ENCODE data around the gene PRR7. TPM values are rescaled to one million over a fixed set of nuclear protein-coding genes. Genes with fewer than 3 reads are reported as not detected.

Gene PRR7
- total and polyA plus RNA-seq, 2 of the 13 experiments (the other 11 are each of a cell fraction or from before 2014, with no cell fraction given) = 4.8 to 5.0 TPM

DNA sequence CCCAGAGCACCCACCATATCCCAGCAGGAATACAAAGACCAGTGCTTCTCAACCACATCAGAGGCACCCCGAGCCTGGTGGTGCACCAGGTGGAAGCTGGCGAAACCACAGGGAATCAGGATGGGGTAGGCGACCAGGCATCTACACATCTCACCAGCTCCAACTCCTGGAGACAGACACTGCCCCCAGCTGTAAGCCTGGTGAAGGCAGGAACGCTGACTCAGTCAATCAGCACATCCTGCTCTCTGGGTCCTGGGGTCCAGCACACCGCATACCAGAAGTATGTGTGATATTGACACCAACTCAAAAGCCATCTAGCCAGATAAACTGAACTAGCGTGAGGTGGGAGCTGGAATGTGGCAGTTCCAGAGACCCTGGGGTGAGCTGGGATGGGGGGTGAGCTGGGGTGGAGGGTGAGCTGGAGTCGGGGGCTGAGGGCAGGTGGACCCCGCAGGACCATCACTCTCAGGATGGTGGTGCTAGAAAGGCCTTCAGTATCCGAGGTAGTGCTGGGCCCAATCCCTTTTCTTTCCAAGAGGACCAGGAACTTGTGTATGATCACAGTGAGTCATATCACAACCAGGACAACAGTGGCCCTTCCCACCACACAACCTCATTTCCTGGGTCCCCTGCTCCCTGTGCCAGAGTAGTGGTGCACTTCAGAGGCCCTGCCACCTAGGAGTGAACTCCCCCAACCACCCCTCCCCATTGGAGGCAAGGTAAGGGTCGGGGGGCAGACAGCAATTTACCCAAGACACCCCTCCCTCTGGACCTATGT is 24.3 kb downstream of the PRR7 start (continued):
- TF ChIP-seq, protein P1, sequence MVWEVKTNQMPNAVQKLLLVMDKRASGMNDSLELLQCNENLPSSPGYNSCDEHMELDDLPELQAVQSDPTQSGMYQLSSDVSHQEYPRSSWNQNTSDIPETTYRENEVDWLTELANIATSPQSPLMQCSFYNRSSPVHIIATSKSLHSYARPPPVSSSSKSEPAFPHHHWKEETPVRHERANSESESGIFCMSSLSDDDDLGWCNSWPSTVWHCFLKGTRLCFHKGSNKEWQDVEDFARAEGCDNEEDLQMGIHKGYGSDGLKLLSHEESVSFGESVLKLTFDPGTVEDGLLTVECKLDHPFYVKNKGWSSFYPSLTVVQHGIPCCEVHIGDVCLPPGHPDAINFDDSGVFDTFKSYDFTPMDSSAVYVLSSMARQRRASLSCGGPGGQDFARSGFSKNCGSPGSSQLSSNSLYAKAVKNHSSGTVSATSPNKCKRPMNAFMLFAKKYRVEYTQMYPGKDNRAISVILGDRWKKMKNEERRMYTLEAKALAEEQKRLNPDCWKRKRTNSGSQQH (CRISPR knock-in tag; IDR thresholded peaks at IDR 0.05; ENCODE audit: low read depth) = no peak
- TF ChIP-seq, protein P2, sequence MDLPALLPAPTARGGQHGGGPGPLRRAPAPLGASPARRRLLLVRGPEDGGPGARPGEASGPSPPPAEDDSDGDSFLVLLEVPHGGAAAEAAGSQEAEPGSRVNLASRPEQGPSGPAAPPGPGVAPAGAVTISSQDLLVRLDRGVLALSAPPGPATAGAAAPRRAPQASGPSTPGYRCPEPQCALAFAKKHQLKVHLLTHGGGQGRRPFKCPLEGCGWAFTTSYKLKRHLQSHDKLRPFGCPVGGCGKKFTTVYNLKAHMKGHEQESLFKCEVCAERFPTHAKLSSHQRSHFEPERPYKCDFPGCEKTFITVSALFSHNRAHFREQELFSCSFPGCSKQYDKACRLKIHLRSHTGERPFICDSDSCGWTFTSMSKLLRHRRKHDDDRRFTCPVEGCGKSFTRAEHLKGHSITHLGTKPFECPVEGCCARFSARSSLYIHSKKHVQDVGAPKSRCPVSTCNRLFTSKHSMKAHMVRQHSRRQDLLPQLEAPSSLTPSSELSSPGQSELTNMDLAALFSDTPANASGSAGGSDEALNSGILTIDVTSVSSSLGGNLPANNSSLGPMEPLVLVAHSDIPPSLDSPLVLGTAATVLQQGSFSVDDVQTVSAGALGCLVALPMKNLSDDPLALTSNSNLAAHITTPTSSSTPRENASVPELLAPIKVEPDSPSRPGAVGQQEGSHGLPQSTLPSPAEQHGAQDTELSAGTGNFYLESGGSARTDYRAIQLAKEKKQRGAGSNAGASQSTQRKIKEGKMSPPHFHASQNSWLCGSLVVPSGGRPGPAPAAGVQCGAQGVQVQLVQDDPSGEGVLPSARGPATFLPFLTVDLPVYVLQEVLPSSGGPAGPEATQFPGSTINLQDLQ (CRISPR knock-in tag; IDR thresholded peaks at IDR 0.05) = no peak
- TF ChIP-seq HNRNPK (IDR thresholded peaks at IDR 0.05; ENCODE audit: low read depth, low read length, poor library complexity, severe bottlenecking) = no peak

DNA sequence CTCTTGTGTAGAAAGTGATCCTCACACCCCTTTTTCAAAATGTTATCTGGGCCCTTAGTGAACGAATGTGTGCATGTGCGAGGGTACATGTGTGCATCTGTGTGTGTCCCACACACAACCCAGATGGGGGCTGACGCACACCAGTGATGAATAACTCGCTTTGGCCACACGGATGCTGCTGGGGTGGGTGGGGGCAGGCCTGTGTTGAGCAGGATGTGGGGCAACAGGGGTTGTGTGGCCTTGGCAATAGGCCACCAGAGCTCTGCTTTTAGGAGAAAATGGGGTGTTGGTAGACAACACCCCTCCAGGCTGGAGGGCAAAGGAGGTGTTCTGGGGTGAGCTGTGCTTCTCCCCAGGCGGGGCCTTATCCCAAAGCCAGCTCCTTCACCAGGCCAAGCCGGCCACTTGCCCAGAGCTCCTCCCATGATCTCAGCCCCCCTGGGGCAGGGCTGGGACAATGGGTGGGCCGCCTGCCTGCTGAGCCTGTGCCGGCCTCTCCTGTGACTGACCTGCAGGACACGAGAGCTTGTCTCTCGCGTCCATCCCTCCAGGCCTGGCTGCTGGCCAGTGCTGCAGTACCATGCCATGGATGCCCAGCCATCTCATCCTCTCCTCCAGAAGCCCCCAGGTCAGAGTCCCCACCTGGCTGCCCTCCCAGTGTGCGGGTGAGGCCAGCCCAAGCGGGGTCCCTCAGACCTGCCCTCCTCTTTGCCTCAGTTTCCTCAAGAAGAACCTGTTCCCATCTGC is 25.2 kb downstream of the PRR7 start:
- H3K79me2 ChIP-seq (ENCODE audit: insufficient read depth, low read length) = peaks cover 3% of the 10 kb centered on the region
- ChIA-PET CTCF (ENCODE audit: low intra/inter-chr PET ratio, low total read pairs) (no interaction called here), POLR2A (interaction anchor here (1.0 to 2.8 kb wide), 5 partner anchors 14 to 93 kb away, joined by 5 to 17 read pairs (median 9); no protein-coding TSS in a partner anchor)
- in situ Hi-C loops (cut with HindIII; ENCODE audit: extremely low pct_ligation_motif_present, low pct_unique_long_range_greater_than_20kb) (loop anchor here (25.0 kb wide), 1 partner anchor 359 kb away; no protein-coding TSS in a partner anchor), intact Hi-C loops (cut with micrococcal nuclease; ENCODE audit: unreplicated experiment) (no loop called here)
- TF ChIP-seq YEATS2 (CRISPR knock-in tag; IDR thresholded peaks at IDR 0.05; ENCODE audit: borderline replicate concordance) (no peak), AGO1 (IDR thresholded peaks at IDR 0.05; ENCODE audit: low read depth, low read length, poor library complexity, severe bottlenecking) (peak; percentile 69)
- H3K4me2 ChIP-seq (ENCODE audit: low read depth, low read length) = peak overlapping the region; percentile 92
- DNase-seq (ENCODE audit: low spot score) (no peak), ATAC-seq (no peak), FAIRE-seq (no peak)
- peaks cover under 1 to 5% of the 10 kb centered on the region in 2 experiments; a peak in 3 of 5 replicates for H3K36me3 ChIP-seq (replicated peaks in 1 of 2; ENCODE audit: control insufficient read depth in 1 of 2, insufficient read depth in 2 of 2, low read length in 2 of 2)
- H3K4me1 ChIP-seq (ENCODE audit: insufficient read depth, low read length) = peaks cover 46% of the 10 kb centered on the region
- H3K27ac ChIP-seq (ENCODE audit: extremely low read length, insufficient read depth, low read length) = no peak overlapping the region
- H4K20me1 ChIP-seq (ENCODE audit: insufficient read depth, low read length) = peaks cover 9% of the 10 kb centered on the region; the same call in 1 of the 2 replicates
- H3K4me3 ChIP-seq (replicated peaks in 1 of 3; ENCODE audit: insufficient read depth in 1 of 3, low read depth in 2 of 3, low read length in 3 of 3) = peak overlapping the region; percentile 65 to 77 (median 73); a peak in 5 of 6 replicates
- WGBS (ENCODE audit: low lambda C conversion rate) = 93% methylated on average over 7 of the region's 14 CpGs
- no peaks in the 10 kb centered on the region for H3K9me3 ChIP-seq (ENCODE audit: low read length)
- peak overlapping the region; percentile 67 for H3K9ac ChIP-seq (ENCODE audit: insufficient read depth, low read depth, low read length)
- BruUV-seq (replicated peaks) = no TSS peak
- no peak overlapping the region for H2AFZ ChIP-seq (ENCODE audit: low read length)
- no peaks in the 10 kb centered on the region for H3K27me3 ChIP-seq (ENCODE audit: control insufficient read depth in 1 of 2, insufficient read depth in 2 of 2, low read length in 2 of 2)

All from HepG2 (cell line).